Measurements from ENCODE around the gene CZIB. TPM values are rescaled to one million over a fixed set of nuclear protein-coding genes. Genes with fewer than 3 reads are reported as not detected.

CZIB gene
- polyA plus RNA-seq, 1 donor from 2014 or later: 103 TPM

DNA sequence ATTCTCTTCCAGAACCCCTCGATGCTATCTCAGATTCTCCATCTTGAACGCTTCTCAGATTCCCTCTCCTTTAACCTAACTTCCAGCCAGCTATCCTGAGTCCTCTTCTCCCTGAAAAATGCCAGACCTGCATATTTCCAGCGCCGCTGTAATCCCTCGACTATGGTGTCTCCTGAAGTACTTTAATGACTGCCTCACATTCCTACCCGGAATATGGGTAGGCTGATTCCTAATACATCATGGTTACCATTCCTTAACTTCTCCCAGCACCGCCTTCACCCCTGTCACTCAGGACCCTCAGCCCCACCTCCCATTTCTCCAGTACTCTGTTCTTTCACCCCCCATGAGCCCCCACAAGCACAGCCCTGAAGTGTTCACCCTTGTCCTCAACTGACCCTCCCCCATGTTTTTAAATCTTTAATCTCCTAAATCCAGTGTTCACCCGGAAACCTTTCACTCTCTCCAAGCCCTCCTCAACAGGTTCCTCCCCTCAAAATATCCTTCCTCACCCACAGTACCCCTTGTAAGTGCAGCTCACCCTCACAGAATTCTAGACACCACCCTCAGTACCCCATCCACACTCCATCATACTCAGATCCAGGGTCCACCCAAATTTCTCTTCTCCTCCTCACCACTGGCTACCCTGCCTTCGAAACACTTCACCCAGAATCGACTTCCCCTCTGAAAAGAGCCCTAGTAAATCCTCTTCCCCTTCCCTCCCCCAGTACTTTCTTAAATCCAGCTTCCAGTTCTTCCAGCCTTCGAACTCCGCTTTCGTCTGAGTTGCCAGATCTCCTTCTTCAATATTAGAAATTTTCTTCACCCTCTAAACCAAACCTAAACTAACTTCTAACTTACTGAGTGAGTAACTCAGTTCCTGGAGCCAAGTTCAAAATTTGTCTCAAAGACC lies 22.9 kb downstream of the CZIB start:
- Histone ChIP-seq H2AFZ (ENCODE audit: low read depth, low read length) (peak overlapping the region; percentile 70), H3F3A (ENCODE audit: insufficient read depth, low read length, poor library complexity, severe bottlenecking) (no peaks in the 10 kb centered on the region), H3K9me3 (ENCODE audit: low read length) (no peaks in the 10 kb centered on the region), H4K20me1 (ENCODE audit: insufficient read depth) (no peaks in the 10 kb centered on the region), H3K9ac (ENCODE audit: low read length) (peak overlapping the region; percentile 76), H3K4me3 (ENCODE audit: low read length) (peak overlapping the region; percentile 79), H3K27me3 (ENCODE audit: insufficient read depth, low read depth, low read length) (no peaks in the 10 kb centered on the region), H3K9me2 (ENCODE audit: insufficient read depth, low read length) (no peaks in the 10 kb centered on the region), H3K36me3 (ENCODE audit: insufficient read depth, low read length) (no peaks in the 10 kb centered on the region), H3K4me2 (ENCODE audit: low read length) (peak overlapping the region; percentile 77), H3K79me2 (replicated peaks; ENCODE audit: insufficient read depth, low read length) (no peaks in the 10 kb centered on the region), H3K27ac (ENCODE audit: low read length) (peak overlapping the region; percentile 21)
- TF ChIP-seq, protein P1, sequence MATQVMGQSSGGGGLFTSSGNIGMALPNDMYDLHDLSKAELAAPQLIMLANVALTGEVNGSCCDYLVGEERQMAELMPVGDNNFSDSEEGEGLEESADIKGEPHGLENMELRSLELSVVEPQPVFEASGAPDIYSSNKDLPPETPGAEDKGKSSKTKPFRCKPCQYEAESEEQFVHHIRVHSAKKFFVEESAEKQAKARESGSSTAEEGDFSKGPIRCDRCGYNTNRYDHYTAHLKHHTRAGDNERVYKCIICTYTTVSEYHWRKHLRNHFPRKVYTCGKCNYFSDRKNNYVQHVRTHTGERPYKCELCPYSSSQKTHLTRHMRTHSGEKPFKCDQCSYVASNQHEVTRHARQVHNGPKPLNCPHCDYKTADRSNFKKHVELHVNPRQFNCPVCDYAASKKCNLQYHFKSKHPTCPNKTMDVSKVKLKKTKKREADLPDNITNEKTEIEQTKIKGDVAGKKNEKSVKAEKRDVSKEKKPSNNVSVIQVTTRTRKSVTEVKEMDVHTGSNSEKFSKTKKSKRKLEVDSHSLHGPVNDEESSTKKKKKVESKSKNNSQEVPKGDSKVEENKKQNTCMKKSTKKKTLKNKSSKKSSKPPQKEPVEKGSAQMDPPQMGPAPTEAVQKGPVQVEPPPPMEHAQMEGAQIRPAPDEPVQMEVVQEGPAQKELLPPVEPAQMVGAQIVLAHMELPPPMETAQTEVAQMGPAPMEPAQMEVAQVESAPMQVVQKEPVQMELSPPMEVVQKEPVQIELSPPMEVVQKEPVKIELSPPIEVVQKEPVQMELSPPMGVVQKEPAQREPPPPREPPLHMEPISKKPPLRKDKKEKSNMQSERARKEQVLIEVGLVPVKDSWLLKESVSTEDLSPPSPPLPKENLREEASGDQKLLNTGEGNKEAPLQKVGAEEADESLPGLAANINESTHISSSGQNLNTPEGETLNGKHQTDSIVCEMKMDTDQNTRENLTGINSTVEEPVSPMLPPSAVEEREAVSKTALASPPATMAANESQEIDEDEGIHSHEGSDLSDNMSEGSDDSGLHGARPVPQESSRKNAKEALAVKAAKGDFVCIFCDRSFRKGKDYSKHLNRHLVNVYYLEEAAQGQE (IDR thresholded peaks at IDR 0.05; ENCODE audit: borderline replicate concordance): no peak
- TF ChIP-seq, protein P2, sequence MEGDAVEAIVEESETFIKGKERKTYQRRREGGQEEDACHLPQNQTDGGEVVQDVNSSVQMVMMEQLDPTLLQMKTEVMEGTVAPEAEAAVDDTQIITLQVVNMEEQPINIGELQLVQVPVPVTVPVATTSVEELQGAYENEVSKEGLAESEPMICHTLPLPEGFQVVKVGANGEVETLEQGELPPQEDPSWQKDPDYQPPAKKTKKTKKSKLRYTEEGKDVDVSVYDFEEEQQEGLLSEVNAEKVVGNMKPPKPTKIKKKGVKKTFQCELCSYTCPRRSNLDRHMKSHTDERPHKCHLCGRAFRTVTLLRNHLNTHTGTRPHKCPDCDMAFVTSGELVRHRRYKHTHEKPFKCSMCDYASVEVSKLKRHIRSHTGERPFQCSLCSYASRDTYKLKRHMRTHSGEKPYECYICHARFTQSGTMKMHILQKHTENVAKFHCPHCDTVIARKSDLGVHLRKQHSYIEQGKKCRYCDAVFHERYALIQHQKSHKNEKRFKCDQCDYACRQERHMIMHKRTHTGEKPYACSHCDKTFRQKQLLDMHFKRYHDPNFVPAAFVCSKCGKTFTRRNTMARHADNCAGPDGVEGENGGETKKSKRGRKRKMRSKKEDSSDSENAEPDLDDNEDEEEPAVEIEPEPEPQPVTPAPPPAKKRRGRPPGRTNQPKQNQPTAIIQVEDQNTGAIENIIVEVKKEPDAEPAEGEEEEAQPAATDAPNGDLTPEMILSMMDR (IDR thresholded peaks at IDR 0.05; ENCODE audit: poor library complexity, severe bottlenecking): no peak
- TF ChIP-seq EP300 (conservative IDR thresholded peaks at IDR 0.05; ENCODE audit: poor library complexity, severe bottlenecking): no peak
- TF ChIP-seq RAD21 (conservative IDR thresholded peaks at IDR 0.05): no peak
- no peak for TF ChIP-seq EZH2 (IDR thresholded peaks at IDR 0.05; ENCODE audit: borderline replicate concordance, insufficient read depth, low read length, poor library complexity, severe bottlenecking)
- no peak for TF ChIP-seq POLR2AphosphoS5 (IDR thresholded peaks at IDR 0.05)
- no peak for TF ChIP-seq SMC3 (conservative IDR thresholded peaks at IDR 0.05; ENCODE audit: poor library complexity)
- TF ChIP-seq TAF1 (IDR thresholded peaks at IDR 0.05; ENCODE audit: low read depth): no peak
- TF ChIP-seq MXI1 (conservative IDR thresholded peaks at IDR 0.05; ENCODE audit: poor library complexity, severe bottlenecking): no peak

DNA sequence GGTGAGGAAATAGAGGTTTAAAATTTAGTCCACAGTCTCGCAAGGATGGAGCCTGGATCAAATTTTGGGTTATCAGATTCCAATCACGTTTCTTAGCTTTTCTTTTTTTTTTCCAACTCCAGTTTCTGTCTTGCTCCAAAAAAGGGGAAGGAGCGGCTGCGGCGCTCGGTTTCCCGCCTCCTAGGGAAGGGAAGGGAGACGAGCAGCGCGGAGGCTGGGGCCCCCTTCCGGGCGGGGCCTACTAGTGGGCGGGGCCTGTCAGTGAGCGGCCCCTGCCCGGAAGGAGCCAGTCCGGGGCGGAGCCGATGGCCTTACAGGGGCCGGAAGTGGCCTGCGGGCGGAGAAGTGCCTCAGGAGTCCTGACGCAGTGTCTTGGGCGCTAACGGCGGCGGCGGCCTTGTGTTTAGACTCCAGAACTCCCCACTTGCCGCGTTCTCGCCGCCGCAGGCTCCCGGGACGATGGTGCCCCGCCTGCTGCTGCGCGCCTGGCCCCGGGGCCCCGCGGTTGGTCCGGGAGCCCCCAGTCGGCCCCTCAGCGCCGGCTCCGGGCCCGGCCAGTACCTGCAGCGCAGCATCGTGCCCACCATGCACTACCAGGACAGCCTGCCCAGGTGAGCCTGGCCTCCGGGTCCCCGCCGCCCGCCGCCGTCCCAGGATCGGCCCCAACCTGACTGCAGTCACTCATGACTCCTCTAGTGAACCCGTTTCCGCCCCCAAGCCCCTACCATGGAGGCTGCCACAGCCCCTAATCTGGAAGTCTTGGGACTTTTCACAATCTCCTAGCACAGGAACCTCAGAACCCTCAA lies 23.7 kb downstream of the CZIB start, which contains the start of gene CPT2:
Gene CPT2, plus strand, starts transcription at position 340 of the 806 bp plus-strand sequence. Its CDS starts 120 bp downstream, at position 460.
- Histone ChIP-seq H3K36me3 (ENCODE audit: insufficient read depth, low read length) (no peaks in the 10 kb centered on the region), H3K27me3 (ENCODE audit: insufficient read depth, low read depth, low read length) (no peaks in the 10 kb centered on the region), H3K9me3 (ENCODE audit: low read length) (no peaks in the 10 kb centered on the region), H3K27ac (ENCODE audit: low read length) (peak within 1 kb of the TSS; percentile 21), H3K9me2 (ENCODE audit: insufficient read depth, low read length) (no peaks in the 10 kb centered on the region), H3K4me2 (ENCODE audit: low read length) (peak within 1 kb of the TSS; percentile 77), H3K79me2 (replicated peaks; ENCODE audit: insufficient read depth, low read length) (no peaks in the 10 kb centered on the region), H3K4me3 (ENCODE audit: low read length) (peak within 1 kb of the TSS; percentile 79), H2AFZ (ENCODE audit: low read depth, low read length) (peak within 1 kb of the TSS; percentile 70), H3K9ac (ENCODE audit: low read length) (peak within 1 kb of the TSS; percentile 76), H3F3A (ENCODE audit: insufficient read depth, low read length, poor library complexity, severe bottlenecking) (no peaks in the 10 kb centered on the region), H4K20me1 (ENCODE audit: insufficient read depth) (no peaks in the 10 kb centered on the region)
- TF ChIP-seq TAF1 (IDR thresholded peaks at IDR 0.05; ENCODE audit: low read depth) (peak; percentile 48), POLR2AphosphoS5 (IDR thresholded peaks at IDR 0.05) (peak; percentile 84), EP300 (conservative IDR thresholded peaks at IDR 0.05; ENCODE audit: poor library complexity, severe bottlenecking) (no peak), SMC3 (conservative IDR thresholded peaks at IDR 0.05; ENCODE audit: poor library complexity) (peak; percentile 8), MXI1 (conservative IDR thresholded peaks at IDR 0.05; ENCODE audit: poor library complexity, severe bottlenecking) (no peak), RAD21 (conservative IDR thresholded peaks at IDR 0.05) (no peak)
- TF ChIP-seq, protein P1 (IDR thresholded peaks at IDR 0.05; ENCODE audit: borderline replicate concordance): peak; percentile 38
- TF ChIP-seq, protein P2 (IDR thresholded peaks at IDR 0.05; ENCODE audit: poor library complexity, severe bottlenecking): no peak
